GM12801 (cell line): Measurements from ENCODE around the gene ASCL2.

ENCODE experiments used
- CTCF ChIP-seq: IDR thresholded peaks from one replicate; pipeline ENCODE4 v1.5.1; 2011; ENCODE audit warnings: control low read depth; ENCODE audit not compliant: insufficient read length; ENCODE audit errors: extremely low read depth

The ASCL2 gene

GRCh38 chr11:2302306-2302895 lies 32.0 kb upstream of the ASCL2 start:
- TF ChIP-seq CTCF = no peak

GRCh38 chr11:2301631-2302305 lies 31.4 kb upstream of the ASCL2 start, which contains the start of the genes C11orf21 and TSPAN32:
TSS of gene C11orf21 (minus strand) at chr11:2301918. CDS start at chr11:2301808, 110 bp downstream.
TSS of gene TSPAN32 (plus strand) at chr11:2302013. CDS start at chr11:2302150, 137 bp downstream.
- TF ChIP-seq CTCF = no peak

- no peak for TF ChIP-seq CTCF
Measured at GRCh38 chr11:2300936-2301630, 30.7 kb upstream of the ASCL2 start.

- TF ChIP-seq CTCF = no peak
Measured at GRCh38 chr11:2300290-2300935, 30.0 kb upstream of the ASCL2 start.

- no peak for TF ChIP-seq CTCF
Measured at GRCh38 chr11:2299773-2300172, 29.4 kb upstream of the ASCL2 start.

GRCh38 chr11:2298795-2299761 lies 28.7 kb upstream of the ASCL2 start:
- TF ChIP-seq CTCF = no peak
